ES-I3 (cell line): ENCODE measurements around the gene ADGRB3.
"Not testable (repeated sequence)": the region's sequence is repeated elsewhere in the genome, so short reads cannot be mapped to it uniquely, and the experiment has no call there.

ENCODE experiments used
- H3K36me3 ChIP-seq: 2 replicates; pipeline ENCODE4 v1.6.1; 2013; ENCODE audit warnings: mild to moderate bottlenecking, low read length, control low read depth, moderate library complexity; ENCODE audit not compliant: insufficient read depth
- H3K4me1 ChIP-seq: 2 replicates; pipeline ENCODE4 v1.6.1; 2013; ENCODE audit warnings: mild to moderate bottlenecking, control low read depth, low read length; ENCODE audit not compliant: insufficient read depth
- H3K9ac ChIP-seq: 2 replicates; pipeline ENCODE4 v1.6.1; 2013; ENCODE audit warnings: low read depth, mild to moderate bottlenecking, low read length, moderate library complexity
- H3K9me3 ChIP-seq: 2 replicates; pipeline ENCODE4 v1.6.1; 2013; ENCODE audit warnings: mild to moderate bottlenecking, low read length, moderate library complexity; ENCODE audit not compliant: control insufficient read depth, insufficient read depth

ADGRB3 gene

DNA sequence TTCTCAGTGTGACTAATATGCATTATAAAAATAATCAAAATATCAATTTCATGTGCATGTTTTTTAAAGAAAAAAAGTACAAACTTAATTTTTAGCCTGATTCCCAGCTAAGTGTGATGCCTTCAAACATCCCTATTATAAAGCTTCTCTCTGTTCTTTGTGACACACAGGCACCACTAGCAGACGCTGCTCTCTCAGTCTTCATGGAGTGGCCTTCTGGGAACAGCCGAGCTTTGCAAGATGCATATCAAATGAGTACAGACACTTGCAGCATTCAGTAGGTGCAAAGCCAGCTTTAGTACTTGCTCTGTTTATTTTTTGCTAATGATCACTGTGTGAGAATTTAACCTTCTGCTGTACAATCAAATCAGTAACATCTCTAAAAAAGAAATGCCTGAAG lies 340.0 kb downstream of the ADGRB3 start:
- no peaks in the 10 kb centered on the region for H3K9me3 ChIP-seq
- no peaks in the 10 kb centered on the region for H3K36me3 ChIP-seq
- no peaks in the 10 kb centered on the region for H3K4me1 ChIP-seq
- H3K9ac ChIP-seq = no peak overlapping the region

DNA sequence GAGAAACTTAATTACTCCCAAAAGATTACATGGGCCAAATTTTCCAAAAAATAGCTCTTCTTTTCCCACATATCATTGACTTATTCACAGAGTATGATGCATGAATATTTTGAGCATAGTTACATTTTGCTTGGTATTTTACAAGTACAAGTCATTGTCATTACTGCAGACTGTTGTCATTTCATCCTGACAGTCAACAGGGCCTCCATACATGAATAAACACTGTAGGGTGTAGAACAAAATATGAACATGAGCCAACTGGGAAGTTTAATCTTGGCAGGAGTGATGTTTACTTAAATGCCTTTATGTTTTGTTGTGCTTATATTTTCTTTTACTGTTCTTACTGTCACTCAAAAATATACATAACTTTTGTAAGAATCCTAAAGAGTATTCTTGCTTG lies 340.7 kb downstream of the ADGRB3 start:
- Histone ChIP-seq H3K9me3 (no peaks in the 10 kb centered on the region), H3K4me1 (no peaks in the 10 kb centered on the region), H3K9ac (no peak overlapping the region), H3K36me3 (no peaks in the 10 kb centered on the region)

DNA sequence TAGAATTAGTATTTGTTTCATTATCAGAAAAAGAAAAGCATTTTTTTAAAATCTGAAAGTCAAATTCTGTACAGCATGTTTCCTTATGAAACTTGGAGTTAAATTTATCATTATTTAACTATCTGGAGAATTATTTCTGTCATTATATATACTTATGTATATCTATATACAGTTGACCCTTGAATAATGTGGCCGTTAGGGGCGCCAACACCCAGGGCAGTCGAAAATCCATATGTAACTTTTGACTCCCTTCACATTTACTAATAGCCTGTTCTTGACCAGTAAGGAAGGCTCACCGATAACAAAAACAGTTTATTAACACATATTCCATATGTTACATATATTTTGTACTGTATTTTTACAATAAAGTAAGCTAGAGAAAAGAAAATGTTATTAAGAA lies 341.2 kb downstream of the ADGRB3 start:
- H3K4me1 ChIP-seq = no peaks in the 10 kb centered on the region
- no peaks in the 10 kb centered on the region for H3K36me3 ChIP-seq
- H3K9me3 ChIP-seq = no peaks in the 10 kb centered on the region
- H3K9ac ChIP-seq = no peak overlapping the region

DNA sequence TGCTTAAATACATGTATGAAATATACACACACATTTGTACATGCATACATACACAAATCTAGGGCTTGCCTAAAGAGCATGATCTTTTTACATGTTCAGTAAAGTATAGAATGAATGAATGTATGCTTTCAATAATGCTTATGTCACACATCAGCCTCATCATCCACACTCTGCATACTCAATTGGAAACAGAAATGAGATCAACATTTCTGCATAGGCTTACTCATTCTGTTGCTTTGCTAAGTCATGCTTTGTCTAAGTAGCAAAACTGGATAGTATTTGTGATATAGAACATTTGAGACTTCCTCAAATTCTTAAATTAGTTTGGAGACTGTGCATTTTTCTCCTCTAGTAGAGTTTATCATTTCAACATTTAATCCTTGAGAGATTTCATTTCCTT lies 343.3 kb downstream of the ADGRB3 start:
- H3K4me1 ChIP-seq = no peaks in the 10 kb centered on the region
- no peaks in the 10 kb centered on the region for H3K9me3 ChIP-seq
- H3K36me3 ChIP-seq = no peaks in the 10 kb centered on the region
- no peak overlapping the region for H3K9ac ChIP-seq

DNA sequence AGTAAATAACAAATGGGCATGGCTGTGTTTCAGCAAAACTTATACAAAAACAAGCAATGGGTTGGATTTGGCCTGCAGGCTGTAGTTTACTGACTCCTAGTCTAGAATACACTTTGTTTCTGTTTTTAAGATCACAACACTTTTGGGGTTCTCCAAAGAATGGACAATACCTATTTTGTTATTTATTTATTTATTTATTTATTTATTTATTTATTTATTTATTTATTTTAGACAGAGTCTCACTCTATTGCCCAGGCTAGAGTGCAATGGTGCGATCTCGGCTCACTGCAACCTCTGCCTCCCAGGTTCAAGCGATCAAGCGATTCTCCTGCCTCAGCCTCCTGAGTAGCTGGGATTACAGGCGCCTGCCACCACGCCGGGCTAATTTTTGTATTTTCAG lies 346.6 kb downstream of the ADGRB3 start:
- H3K36me3 ChIP-seq, H3K9me3 ChIP-seq, H3K9ac ChIP-seq, H3K4me1 ChIP-seq: not testable (repeated sequence)

DNA sequence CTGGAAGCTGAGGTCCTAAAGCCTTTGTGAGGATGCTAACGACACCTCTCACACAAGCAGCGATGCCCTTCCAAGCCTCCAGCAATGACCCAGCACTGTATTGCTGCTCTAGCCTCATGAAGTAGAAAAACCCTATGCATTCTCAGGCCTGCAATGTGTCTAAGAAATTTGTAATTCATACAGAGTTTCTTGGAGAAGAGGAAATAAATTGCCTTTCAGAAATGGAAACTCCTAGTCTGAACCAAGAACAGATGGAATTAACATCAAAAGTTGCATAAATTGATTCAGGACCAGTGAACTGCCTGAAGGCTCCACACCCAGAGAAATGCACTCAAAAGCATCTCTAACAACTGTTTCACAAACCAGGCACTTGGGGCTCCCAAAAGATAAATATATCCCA lies 353.6 kb downstream of the ADGRB3 start:
- Histone ChIP-seq H3K9me3 (no peaks in the 10 kb centered on the region), H3K9ac (no peak overlapping the region), H3K36me3 (no peaks in the 10 kb centered on the region), H3K4me1 (no peaks in the 10 kb centered on the region)

DNA sequence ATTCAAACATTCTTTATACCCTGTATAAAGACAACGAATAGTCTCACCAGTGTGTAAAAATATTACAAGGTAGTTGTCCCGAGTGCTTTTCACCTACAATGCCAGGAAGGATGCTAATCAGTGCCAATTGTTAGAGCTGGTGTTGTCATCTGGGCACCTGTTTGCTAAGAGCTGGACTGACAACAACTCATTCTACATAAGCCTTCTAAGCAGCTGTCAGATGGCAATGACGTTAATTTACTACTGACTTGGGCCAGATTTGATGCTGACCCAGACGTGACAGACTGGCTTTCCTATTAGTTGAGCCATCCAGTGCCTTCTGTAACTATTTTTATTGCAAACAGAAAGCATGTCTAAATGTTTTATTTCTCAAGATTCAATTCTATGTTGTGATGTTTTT lies 355.2 kb downstream of the ADGRB3 start:
- no peaks in the 10 kb centered on the region for H3K9me3 ChIP-seq
- no peaks in the 10 kb centered on the region for H3K4me1 ChIP-seq
- no peak overlapping the region for H3K9ac ChIP-seq
- no peaks in the 10 kb centered on the region for H3K36me3 ChIP-seq

DNA sequence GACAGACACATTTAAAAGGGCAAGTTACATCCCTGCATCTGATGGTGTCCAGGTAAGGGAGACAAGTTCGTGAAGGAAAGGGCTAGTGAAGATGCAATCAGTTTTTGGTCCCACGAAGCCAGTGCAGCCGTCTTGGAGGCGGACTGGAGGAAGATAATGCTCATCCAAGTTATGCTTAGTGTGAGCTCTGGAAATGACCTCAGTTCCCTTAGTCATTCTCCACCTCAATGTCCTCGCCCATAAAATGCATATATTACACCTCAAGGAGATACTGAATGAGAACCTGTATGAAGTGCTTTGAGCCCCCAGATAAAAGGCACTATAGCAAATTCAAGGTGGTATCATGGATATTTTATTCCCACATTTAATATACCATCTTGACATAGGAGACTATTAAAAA lies 358.8 kb downstream of the ADGRB3 start:
- H3K36me3 ChIP-seq = no peaks in the 10 kb centered on the region
- no peak overlapping the region for H3K9ac ChIP-seq
- no peaks in the 10 kb centered on the region for H3K4me1 ChIP-seq
- H3K9me3 ChIP-seq = no peaks in the 10 kb centered on the region

DNA sequence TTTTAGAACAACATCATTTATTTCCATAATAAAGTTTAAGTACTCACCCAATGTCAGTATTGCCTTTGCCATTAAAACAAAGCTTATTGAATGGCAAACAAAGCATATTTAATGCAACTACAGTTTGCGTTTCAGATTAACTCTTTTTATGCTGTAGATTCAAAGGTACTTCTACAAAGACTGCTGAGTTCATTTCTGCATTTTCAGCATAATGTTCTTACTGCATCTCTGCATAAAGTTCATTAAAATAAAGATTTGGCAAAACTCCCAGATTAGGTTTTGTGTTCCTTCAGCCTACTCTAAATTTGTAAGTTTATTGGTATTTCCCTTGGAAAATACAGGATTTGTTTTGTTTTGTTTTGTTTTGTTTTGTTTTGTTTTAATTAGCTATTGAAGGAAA lies 359.4 kb downstream of the ADGRB3 start:
- H3K9ac ChIP-seq = no peak overlapping the region
- H3K36me3 ChIP-seq = no peaks in the 10 kb centered on the region
- H3K4me1 ChIP-seq = no peaks in the 10 kb centered on the region
- H3K9me3 ChIP-seq = no peaks in the 10 kb centered on the region

DNA sequence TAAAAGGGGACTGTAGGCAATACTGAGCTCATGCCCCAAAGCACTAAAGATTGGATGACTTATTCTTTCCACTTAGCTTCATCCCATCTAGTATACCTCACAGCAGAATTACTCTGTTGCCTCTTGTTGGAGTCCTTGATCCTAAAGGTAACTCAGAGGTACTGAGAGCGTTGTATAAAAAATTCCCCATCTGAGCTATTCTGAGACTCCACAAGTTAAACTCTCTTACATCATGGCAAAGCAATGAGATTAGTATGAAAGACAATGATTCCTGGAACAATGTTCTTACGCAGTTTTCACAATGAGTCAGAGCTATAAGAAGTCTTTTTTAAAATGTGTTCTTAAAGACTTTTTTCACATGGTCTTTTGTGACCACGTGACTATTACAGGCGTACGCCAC lies 370.1 kb downstream of the ADGRB3 start:
- H3K36me3 ChIP-seq = no peaks in the 10 kb centered on the region; the same call in 1 of the 2 replicates
- no peak overlapping the region for H3K9ac ChIP-seq
- H3K9me3 ChIP-seq = no peaks in the 10 kb centered on the region
- peaks cover 5% of the 10 kb centered on the region; the same call in 1 of the 2 replicates for H3K4me1 ChIP-seq

DNA sequence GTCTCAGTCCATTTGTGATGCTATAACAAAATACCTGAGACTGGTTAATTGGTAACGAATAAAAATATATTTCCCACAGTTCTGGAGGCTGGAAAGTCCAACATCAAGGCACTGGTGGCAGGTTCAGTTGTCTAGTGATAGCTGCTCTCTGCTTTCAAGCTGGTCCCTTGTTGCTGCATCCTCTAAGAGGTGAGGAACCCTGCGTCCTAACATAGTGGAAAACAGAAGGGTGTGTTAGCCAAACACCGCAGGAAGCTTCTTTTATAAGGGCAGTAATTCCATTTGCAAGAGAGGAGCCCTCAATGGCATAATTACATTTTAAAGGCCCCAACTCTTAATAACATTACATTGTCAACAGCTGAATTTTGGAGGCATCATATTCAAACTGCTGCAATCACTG lies 372.7 kb downstream of the ADGRB3 start:
- no peaks in the 10 kb centered on the region for H3K9me3 ChIP-seq
- H3K36me3 ChIP-seq = no peaks in the 10 kb centered on the region; the same call in 1 of the 2 replicates
- H3K9ac ChIP-seq = no peak overlapping the region
- H3K4me1 ChIP-seq = peaks cover 5% of the 10 kb centered on the region; the same call in 1 of the 2 replicates

DNA sequence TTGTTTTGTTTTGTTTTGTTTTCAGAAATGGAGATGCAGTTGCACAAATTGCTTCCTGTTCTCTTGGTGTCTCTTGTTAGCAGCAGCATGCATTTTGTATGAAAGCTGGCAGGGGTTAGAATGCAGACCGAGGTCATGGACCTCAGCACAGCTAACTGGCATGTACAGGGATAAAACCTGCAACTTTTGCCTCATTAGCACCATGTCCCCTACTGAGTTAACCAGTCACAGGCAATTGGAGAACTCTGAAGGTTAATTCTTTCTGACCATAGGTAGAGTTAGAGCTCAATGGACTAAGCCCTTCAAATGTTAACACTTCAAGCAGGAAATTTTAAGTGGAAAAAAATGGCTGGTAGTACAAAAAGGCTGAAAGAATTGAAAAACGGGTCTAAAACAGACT lies 377.1 kb downstream of the ADGRB3 start:
- Histone ChIP-seq H3K9ac (no peak overlapping the region), H3K4me1 (peaks cover 15% of the 10 kb centered on the region; the same call in 1 of the 2 replicates), H3K36me3 (no peaks in the 10 kb centered on the region; the same call in 1 of the 2 replicates), H3K9me3 (no peaks in the 10 kb centered on the region)

DNA sequence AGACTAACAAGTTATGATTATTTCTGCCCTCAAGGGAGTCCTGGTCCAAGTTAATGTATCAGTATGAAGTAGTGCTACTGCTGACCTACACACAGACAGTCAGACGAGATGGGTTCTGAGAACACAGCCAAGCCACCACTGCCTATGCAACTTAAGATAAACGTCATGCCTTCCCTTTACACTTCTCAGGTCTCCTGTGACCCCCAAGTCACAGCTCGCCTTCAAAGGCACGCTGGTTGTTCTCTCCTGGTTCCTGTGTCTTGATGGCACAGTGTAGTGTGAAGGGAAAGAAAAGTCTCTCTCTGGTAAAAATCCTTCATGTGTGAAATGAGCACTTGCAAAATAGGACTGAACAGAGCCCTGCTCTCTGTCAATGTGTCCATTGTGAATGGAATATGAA lies 377.8 kb downstream of the ADGRB3 start:
- no peaks in the 10 kb centered on the region; the same call in 1 of the 2 replicates for H3K36me3 ChIP-seq
- H3K4me1 ChIP-seq = peaks cover 15% of the 10 kb centered on the region; the same call in 1 of the 2 replicates
- no peak overlapping the region for H3K9ac ChIP-seq
- H3K9me3 ChIP-seq = no peaks in the 10 kb centered on the region

DNA sequence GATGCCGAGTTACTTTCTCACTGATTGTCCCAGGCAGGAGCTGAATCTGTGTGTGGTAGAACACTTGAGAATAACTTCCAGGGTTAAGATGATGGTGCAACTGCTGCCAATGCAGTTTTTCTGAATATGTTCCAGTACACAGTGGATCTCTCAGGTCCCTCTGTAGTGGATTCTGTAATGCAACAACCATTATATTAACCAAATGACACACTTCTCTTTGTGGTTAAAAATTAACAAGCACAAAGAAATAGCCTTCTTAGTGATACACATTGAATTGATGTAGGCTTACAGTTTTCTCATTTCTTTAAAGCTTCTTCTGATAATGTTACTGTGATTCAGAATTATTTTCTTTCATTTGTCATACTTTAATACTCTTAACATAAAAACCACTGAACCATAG lies 383.8 kb downstream of the ADGRB3 start:
- no peaks in the 10 kb centered on the region for H3K36me3 ChIP-seq
- H3K9ac ChIP-seq = no peak overlapping the region
- no peaks in the 10 kb centered on the region for H3K9me3 ChIP-seq
- H3K4me1 ChIP-seq = peaks cover 10% of the 10 kb centered on the region; the same call in 1 of the 2 replicates

DNA sequence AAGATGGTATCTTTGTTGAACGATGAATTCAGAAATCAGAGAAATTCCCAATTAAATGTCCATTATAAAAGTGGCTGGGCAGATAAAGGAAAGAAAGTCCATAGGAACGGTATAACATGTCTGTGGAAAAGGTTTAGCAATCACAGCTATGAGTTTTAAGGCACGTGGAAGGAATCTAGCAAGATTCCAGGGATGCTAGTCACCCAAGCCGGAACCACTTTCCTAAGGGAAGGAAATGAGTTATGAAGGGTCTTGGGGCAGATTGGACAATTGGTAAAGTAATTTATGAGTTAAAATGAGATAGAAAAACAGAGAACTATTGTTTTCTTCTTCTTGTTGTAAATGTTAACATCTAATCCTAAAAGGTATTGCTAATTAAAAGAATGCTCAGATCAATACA lies 384.8 kb downstream of the ADGRB3 start:
- Histone ChIP-seq H3K9ac (no peak overlapping the region), H3K4me1 (peaks cover 10% of the 10 kb centered on the region; the same call in 1 of the 2 replicates), H3K9me3 (no peaks in the 10 kb centered on the region), H3K36me3 (no peaks in the 10 kb centered on the region)

DNA sequence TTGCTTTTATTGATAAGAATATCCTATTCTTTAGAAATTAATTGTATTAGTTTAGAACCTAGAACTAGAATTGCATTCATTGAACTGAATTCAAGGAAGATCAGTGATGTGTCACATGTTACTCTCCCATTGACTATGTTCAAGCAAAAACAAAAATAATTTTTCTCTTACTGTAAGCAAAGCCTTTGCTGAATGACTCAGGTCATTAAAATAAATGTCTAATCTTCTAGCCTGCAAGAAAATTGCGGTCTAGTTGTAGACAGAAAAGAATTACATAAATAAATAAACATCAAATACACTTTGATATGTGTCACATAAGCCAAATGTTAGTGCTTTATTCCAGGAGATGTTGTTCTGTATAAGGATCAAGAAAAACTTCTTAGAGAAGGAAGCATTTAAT lies 387.9 kb downstream of the ADGRB3 start:
- Histone ChIP-seq H3K4me1 (no peaks in the 10 kb centered on the region), H3K36me3 (no peaks in the 10 kb centered on the region), H3K9me3 (no peaks in the 10 kb centered on the region), H3K9ac (no peak overlapping the region)
